ENCODE data around the gene ZBTB2. TPM values are rescaled to one million over a fixed set of nuclear protein-coding genes. Genes with fewer than 3 reads are reported as not detected.
"Not testable (repeated sequence)": the region's sequence is repeated elsewhere in the genome, so short reads cannot be mapped to it uniquely, and the experiment has no call there.

ZBTB2 gene
- total RNA-seq, 1 donor from 2014 or later = 5.2 TPM

DNA sequence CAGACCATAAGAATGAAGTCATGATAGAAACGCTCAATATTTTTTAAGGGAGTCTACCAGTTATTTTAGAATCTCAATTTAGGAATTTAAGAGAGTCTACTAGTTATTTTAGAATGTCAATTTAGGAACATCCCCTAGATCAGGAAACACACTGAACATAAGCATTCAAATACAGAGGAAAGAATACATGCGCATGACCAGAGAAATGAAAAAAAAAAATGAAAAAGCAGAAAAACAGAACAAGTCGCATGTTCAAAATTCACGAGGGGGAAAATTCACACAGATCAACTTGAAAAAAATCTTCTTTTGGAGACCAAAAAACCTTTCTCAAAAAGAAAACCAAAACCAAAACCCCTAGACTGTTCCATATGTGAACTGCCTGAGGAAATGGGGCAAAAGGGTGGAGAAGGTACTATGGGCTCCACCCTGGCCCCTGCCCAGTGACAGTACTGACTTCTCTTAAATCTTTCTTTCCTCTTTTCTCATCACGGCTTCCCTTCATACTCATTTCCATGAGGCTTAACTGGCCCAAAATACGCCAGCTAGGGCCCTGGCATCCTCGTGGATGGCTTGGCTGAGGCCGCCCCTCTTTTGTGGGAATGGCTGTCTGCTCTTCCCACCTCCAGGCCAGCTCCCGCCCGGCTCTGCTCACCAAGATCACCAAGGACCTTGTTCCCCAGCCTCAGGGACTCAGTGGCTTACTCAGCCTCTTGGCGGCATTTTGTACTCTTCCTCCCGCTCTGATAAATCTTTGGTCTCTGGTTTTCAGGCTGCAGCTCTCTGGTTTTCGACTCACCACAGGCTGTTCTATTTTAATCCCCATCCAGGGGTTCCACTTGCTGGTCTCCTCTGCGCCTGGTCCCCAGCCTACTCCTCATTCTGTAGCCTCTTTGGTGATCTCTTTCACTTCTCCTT is 11.2 kb downstream of the ZBTB2 start:
- DNase-seq = no peak
- intact Hi-C loops (cut with micrococcal nuclease) = no loop called here
- ATAC-seq = peak; percentile 58

DNA sequence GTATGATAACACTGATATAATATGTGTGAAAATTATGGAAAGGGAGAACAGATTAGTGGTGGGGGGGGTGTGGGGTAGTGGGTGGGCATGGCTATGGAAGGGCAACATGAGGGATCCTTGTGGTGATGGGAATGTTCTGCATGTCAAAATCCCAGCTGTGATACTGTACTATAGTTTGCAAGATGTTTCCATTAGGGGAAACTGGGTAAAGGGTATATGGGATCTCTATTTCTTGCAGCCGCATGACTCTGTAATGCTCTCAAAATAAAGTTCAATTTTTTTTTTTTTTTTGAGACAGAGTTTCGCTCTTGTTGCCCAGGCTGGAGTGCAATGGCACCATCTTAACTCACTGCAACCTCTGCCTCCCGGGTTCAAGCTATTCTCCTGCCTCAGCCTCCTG is 14.3 kb downstream of the ZBTB2 start:
- ATAC-seq (no peak), DNase-seq (no peak)
- intact Hi-C loops (cut with micrococcal nuclease) = no loop called here

DNA sequence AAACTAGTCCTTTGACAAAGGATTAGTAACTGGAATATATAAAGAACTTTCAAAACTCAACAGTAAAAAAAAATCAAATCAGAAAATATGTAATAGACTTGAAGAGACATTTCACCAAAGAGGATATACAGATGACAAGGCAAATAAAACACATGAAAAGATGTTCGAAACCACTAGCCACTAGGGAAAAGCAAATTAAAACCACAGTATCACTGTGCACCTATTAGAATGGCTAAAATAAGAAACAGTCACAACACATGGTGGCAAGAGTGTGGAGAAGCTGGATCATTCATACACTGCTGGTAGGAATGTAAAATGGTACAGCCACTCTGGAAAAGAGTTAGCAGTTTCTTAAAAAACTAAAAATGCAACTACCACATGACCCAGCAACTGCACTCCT is 14.9 kb downstream of the ZBTB2 start:
- no peak for ATAC-seq

DNA sequence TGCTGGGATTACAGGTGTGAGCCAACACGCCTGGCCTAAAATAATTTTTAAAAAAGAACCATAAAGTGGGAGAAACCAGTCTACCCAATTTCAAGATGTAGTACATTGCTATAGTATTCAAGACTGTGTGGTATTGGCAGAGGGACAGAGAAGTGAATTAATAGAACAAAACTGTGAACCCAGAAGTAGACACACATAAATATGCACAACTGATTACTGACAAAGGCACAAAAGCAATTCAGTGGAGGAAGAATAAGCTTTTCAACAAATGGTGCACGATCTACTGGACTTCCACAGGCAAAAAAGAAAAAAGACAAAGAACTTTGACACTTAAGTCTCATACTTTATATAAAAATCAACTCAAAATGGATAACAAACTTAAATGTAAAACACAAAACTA is 15.5 kb downstream of the ZBTB2 start:
- no peak for ATAC-seq
- intact Hi-C loops (cut with micrococcal nuclease) = no loop called here
- no peak for DNase-seq

More for the DNA sequence above, 14.9 kb downstream of the ZBTB2 start:
- intact Hi-C loops (cut with micrococcal nuclease) = no loop called here
- no peak for DNase-seq

DNA sequence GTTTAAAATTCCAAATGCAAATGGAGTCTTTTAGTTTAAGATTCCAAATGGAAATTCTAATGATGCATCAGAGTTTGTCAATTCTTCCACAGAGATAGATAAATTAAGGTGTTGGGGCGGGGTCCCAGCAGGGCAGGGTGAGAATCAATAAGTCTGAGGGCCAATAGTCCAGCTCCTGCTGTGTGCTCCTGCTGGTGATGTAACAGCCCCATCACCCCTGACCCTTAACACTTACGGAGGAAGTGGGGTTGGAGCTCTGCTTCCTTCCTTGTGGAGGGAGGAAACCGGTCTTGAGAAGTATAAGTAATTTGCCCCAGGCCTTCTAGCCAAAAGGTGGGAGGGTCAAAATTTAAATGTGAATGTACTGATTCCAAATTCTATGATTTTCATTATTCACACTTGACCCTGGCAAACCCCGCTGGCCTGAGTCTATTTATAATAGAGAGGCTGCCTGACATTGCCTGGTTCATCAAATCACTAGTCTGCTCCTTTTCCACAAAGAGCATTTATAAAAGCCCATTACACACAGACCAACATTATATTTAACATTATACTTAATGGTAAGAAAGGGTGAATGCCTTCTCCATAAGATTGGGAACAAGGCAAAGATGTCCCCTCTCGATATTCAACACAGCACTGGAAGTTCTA is 17.2 kb downstream of the ZBTB2 start:
- intact Hi-C loops (cut with micrococcal nuclease) = no loop called here
- DNase-seq = no peak
- ATAC-seq = peak; percentile 65

DNA sequence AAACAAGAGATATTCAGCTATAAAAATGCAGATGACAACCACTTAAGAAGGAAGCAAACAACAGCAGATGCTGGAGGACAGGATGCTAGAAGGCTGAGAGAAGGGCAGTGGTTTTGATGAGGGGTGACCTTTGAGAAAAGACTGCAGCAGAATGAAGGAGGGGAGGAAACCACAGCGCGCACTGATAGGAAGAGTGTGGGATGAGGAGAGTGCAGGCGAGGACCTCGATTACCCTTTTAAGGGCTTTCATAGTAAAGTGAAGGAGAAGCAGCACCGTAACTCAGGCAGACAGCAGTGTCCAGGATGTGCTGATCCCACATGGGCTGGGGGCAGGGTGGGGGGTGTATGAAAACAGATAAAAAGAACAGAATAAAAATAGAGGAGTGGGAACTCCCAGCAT is 19.2 kb downstream of the ZBTB2 start:
- DNase-seq = no peak
- intact Hi-C loops (cut with micrococcal nuclease) = no loop called here
- no peak for ATAC-seq

DNA sequence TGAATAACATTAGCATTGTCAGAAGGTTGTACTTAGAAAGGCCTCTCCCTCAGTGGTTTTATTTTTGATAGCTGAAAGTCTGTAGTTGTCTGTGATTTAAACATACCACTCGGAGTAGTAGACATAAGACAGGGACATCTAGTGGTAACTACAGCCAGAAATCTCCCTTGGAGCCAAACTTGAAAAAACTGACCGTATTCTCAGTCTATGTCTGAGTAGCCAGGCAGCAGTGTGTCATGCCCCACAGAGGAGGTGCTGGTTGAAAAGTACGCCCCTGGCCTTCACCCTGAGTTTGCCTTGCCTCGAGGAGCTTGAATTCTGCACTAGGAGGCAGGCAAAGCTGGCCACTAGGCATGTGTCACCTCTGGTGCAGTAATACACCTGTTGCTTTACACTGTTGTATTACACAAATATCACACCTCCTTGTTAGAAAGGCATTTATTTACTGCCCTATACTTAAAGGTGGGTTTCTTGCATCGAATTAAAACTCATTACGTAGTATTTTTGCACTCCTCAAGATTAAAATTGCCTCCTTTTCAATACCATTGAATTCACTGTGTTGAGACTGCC is 20.8 kb downstream of the ZBTB2 start:
- intact Hi-C loops (cut with micrococcal nuclease) = no loop called here
- no peak for DNase-seq
- no peak for ATAC-seq

DNA sequence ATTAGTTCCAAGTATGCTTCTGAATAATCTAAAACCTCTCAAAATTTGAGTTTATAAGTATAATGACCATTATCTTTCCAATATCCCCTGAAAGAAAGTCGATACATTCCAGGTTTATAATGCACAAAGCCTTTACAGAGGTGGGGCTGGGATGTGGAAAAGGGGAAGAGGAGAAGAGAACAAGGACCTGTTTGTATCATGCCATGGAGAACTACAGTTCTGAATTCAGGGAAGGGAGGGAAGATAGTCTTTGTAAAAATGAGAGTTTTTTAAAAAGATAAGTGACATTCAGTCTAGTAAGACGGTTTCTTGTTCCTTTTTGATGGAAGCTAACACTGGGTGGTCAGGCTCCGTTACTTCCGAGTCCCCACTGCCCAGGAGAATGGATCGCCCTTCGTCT is 26.1 kb downstream of the ZBTB2 start:
- ATAC-seq (no peak), DNase-seq (no peak)
- intact Hi-C loops (cut with micrococcal nuclease) = no loop called here

DNA sequence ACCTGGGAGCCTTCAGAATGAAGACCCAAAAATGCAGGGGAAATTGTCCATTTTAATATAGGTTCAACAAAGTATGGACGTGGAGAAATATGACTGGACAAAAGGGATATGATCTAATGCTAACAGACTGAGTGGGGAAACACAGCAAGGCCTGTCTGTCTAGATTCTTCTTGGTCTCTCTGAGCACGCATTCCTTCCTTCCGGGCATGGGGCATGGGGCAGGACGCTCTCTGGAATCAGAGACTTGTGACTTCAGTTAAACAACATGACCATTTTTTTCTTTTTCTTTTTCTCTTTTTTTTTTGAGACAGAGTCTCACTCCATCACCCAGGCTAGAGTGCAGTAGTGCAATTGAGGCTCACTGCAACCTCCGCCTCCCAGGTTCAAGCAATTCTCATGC is 31.9 kb downstream of the ZBTB2 start:
- intact Hi-C loops (cut with micrococcal nuclease) = no loop called here
- DNase-seq (no peak), ATAC-seq (no peak)

DNA sequence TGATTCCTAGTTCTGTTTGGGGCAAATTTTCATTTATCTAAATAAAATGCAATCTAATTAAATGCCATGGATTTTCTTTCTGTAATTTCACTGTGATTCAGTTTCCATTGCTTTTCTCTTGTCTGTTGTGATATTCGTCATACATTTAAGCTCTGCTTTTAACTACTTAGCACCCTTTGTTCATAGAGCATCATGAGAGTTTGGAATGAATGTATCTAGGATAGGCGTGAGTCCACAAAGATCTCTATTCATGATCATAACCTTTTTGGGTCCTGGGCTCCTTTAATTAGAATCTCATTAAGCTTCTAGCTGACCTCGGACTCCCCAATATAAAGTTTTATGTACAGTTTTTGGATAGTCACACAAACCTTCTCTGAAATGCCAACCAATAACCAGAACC is 32.9 kb downstream of the ZBTB2 start:
- DNase-seq (no peak), ATAC-seq (no peak)
- intact Hi-C loops (cut with micrococcal nuclease) = no loop called here

DNA sequence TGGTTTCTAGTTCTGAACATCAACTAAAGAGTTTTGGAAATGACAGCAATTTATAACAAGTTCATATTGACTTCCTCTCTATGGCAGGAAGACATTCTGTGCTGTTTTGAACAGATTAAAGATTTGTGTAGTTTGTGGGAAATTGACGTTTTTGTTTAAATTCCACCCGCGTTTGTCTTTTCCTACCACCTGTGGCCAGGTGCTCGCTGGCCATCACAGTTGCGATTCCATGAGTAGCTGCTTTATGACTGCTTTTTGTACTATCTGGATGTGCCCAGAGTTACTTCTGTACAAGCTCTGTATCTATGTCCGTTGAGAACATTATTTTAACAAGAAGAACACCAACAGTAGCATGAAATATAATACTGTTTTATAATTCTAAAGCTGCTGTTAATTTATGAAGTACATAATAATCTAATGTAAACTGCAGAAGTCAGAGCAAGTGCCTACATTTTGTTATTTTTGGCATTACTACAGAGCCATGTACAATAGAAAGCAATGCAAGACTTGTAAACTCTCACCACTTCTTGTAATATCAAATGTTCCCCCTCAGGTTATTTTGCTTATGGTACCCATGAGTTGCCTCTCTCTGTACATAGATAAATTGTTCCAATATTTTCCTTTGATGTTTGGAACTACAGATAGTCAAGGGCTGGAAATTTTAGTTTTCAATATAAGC is 33.5 kb downstream of the ZBTB2 start:
- ATAC-seq (no peak), DNase-seq (no peak)
- intact Hi-C loops (cut with micrococcal nuclease) = no loop called here

DNA sequence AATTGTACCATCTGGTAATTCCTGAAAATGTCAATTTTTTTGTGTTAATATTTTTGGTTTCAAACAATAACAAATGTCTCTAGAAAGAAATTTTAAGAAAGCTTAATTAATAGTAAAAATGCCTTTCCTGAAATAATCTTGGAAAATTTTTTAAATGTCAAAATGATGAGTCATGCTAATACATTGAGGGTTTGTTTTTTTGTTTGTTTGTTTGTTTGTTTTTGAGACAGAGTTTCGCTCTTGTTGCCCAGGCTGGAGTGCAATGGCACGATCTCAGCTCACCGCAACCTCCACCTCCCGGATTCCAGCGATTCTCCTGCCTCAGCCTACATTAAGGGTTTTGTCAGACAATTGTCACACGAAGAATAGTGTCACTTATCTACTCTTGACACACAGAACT is 34.4 kb downstream of the ZBTB2 start:
- DNase-seq; ATAC-seq; intact Hi-C loops (cut with micrococcal nuclease): not testable (repeated sequence)

DNA sequence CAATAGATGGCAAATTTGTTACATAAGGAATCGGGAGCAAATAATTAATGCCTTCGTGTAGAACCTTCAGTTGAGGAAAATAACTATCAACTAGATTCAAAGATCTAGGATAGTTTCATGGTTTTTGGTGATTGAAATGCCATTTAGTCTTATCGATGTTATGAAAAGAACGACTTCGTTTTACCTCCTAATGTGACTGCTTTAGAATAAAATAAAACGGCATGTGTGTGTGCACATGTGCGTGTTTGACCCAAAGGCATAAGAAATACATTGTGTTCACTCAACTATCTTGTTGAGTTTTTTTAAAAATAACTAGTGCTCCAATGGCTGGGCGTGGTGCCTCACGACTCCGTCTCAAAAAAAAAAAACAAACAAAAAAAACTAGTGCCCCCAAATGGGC is 37.6 kb downstream of the ZBTB2 start:
- no peak for DNase-seq
- no peak for ATAC-seq
- intact Hi-C loops (cut with micrococcal nuclease) = no loop called here

DNA sequence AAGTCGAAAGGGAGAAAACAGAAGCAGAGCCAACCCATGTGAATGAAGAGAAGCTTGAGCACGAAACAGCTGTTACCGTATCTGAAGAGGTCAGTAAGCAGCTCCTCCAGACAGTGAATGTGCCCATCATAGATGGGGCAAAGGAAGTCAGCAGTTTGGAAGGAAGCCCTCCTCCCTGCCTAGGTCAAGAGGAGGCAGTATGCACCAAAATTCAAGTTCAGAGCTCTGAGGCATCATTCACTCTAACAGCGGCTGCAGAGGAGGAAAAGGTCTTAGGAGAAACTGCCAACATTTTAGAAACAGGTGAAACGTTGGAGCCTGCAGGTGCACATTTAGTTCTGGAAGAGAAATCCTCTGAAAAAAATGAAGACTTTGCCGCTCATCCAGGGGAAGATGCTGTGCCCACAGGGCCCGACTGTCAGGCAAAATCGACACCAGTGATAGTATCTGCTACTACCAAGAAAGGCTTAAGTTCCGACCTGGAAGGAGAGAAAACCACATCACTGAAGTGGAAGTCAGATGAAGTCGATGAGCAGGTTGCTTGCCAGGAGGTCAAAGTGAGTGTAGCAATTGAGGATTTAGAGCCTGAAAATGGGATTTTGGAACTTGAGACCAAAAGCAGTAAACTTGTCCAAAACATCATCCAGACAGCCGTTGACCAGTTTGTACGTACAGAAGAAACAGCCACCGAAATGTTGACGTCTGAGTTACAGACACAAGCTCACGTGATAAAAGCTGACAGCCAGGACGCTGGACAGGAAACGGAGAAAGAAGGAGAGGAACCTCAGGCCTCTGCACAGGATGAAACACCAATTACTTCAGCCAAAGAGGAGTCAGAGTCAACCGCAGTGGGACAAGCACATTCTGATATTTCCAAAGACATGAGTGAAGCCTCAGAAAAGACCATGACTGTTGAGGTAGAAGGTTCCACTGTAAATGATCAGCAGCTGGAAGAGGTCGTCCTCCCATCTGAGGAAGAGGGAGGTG is 38.7 kb downstream of the ZBTB2 start:
- no peak for DNase-seq
- intact Hi-C loops (cut with micrococcal nuclease) = no loop called here
- ATAC-seq = no peak

DNA sequence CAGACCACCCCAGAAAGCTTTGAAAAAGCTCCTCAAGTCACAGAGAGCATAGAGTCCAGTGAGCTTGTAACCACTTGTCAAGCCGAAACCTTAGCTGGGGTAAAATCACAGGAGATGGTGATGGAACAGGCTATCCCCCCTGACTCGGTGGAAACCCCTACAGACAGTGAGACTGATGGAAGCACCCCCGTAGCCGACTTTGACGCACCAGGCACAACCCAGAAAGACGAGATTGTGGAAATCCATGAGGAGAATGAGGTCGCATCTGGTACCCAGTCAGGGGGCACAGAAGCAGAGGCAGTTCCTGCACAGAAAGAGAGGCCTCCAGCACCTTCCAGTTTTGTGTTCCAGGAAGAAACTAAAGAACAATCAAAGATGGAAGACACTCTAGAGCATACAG is 39.6 kb downstream of the ZBTB2 start:
- intact Hi-C loops (cut with micrococcal nuclease) = no loop called here
- DNase-seq (no peak), ATAC-seq (no peak)

DNA sequence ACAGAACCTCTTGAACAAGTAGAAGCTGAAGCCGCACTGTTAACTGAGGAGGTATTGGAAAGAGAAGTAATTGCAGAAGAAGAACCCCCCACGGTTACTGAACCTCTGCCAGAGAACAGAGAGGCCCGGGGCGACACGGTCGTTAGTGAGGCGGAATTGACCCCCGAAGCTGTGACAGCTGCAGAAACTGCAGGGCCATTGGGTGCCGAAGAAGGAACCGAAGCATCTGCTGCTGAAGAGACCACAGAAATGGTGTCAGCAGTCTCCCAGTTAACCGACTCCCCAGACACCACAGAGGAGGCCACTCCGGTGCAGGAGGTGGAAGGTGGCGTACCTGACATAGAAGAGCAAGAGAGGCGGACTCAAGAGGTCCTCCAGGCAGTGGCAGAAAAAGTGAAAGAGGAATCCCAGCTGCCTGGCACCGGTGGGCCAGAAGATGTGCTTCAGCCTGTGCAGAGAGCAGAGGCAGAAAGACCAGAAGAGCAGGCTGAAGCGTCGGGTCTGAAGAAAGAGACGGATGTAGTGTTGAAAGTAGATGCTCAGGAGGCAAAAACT is 40.1 kb downstream of the ZBTB2 start:
- DNase-seq (no peak), ATAC-seq (no peak)
- intact Hi-C loops (cut with micrococcal nuclease) = no loop called here

DNA sequence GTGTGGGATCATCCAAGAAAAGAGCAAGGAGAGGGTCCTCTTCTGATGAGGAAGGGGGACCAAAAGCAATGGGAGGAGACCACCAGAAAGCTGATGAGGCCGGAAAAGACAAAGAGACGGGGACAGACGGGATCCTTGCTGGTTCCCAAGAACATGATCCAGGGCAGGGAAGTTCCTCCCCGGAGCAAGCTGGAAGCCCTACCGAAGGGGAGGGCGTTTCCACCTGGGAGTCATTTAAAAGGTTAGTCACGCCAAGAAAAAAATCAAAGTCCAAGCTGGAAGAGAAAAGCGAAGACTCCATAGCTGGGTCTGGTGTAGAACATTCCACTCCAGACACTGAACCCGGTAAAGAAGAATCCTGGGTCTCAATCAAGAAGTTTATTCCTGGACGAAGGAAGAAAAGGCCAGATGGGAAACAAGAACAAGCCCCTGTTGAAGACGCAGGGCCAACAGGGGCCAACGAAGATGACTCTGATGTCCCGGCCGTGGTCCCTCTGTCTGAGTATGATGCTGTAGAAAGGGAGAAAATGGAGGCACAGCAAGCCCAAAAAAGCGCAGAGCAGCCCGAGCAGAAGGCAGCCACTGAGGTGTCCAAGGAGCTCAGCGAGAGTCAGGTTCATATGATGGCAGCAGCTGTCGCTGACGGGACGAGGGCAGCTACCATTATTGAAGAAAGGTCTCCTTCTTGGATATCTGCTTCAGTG is 40.8 kb downstream of the ZBTB2 start:
- ATAC-seq (no peak), DNase-seq (no peak)
- intact Hi-C loops (cut with micrococcal nuclease) = no loop called here

Measured in left ventricle myocardium superior (tissue), 1 donor.